SU-DHL-6 (cell line): ENCODE data around the gene RGS6.

Experiments used
- EZH2phosphoT487 ChIP-seq: fragments of 200-600 bp; sonication (generic), shearing (Covaris generic); conservative IDR thresholded peaks from 2 replicates; pipeline ENCODE4 v1.6.1; 2018; ENCODE audit warnings: mild to moderate bottlenecking, antibody characterized with exemption, low read length, moderate library complexity, mixed read lengths
- TF ChIP-seq, protein P1 (sequence below): fragments of 200-600 bp; sonication (generic); IDR thresholded peaks from one replicate; pipeline ENCODE4 v1.5.1; 2017; ENCODE audit warnings: antibody characterized with exemption, mild to moderate bottlenecking, low read length, moderate library complexity; ENCODE audit not compliant: insufficient read depth, poor library complexity, severe bottlenecking

DNA sequence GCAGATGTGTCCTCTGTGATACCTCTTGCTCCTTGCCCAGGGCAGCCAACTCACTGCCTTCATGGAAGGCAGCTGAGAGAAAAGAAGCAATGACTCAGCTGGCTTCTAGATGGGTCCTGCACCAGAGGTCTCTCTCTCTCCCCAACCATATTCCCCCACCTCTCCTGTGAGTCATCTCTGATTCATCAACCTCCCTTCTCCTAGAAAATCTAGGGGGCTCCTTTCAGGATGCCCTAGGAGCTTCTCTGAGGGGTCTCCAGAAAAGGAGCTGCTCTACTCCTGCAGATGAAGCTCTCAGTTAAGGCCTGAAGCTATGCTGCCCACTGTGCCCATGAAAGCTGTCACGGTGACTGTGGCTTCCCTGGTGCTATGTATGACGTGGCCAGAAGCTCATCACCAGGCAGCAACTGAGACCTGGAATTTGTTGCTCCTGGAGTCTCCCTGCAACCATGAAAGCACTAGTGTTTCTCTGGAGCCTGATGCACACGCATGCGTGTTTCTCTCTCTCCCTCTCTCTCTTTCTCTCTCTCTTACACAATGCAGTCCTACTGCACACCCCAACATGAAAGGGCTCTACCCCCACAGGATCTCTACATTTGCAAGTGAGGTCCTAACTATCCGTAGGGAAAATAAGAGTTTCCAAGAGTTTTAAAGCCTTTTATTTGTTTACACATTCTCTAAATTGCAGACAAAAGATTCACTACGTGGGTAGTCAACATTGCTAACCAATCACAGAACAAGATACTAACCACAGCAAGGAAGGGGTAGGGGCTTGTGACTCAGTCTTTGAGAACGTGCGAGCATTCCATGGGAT, 676.4 kb downstream of the RGS6 start:
- TF ChIP-seq, protein P1, sequence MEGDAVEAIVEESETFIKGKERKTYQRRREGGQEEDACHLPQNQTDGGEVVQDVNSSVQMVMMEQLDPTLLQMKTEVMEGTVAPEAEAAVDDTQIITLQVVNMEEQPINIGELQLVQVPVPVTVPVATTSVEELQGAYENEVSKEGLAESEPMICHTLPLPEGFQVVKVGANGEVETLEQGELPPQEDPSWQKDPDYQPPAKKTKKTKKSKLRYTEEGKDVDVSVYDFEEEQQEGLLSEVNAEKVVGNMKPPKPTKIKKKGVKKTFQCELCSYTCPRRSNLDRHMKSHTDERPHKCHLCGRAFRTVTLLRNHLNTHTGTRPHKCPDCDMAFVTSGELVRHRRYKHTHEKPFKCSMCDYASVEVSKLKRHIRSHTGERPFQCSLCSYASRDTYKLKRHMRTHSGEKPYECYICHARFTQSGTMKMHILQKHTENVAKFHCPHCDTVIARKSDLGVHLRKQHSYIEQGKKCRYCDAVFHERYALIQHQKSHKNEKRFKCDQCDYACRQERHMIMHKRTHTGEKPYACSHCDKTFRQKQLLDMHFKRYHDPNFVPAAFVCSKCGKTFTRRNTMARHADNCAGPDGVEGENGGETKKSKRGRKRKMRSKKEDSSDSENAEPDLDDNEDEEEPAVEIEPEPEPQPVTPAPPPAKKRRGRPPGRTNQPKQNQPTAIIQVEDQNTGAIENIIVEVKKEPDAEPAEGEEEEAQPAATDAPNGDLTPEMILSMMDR = no peak
- no peak for TF ChIP-seq EZH2phosphoT487
